ENCODE data around the gene TMEM185A.
"Not testable (repeated sequence)": the region's sequence is repeated elsewhere in the genome, so short reads cannot be mapped to it uniquely, and the experiment has no call there.

The TMEM185A gene

DNA sequence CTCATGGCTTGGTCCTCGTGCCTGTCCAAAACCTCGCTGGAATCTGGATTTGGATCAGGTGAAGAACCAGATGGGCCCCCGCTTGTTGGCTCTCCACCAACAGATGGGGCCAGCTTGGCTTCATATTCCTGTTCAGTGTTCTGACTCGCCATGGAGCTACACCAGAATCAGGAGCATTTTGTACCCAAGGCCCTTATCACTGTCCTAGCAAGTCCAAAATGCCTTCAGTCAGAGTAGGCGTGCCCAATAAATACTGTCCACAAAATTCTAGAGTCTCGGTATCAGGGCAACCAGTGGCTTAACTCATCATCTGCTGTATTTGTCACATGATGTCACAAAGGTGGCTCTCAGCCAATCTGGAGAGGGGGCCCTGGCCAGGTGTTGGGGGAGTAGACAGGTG lies 81.9 kb downstream of the TMEM185A start, which contains the start of gene HSFX3:
Gene HSFX3 (minus strand): TSS at position 224 of the 400 bp plus-strand sequence. CDS start 72 bp downstream, at position 152.
- DNase-seq = not testable (repeated sequence)

DNA sequence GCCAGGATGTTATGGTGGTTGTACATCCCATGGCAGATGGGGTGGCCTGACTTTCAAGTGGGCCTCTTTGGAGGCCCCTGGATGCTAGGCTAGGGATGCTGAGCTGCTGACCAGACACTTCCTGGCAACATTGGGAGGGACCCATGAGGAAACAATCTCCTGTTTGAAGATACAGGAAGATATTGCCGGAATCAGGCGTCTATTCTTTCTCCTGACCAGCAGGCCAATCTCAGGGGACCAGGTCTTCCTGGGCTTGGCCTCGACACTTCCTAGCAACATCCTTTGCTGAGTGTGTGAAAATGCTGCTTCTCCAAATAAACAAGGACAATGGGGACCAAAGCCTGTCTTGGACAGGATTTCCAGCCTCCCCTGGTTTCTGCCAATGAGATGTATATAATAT lies 83.8 kb downstream of the TMEM185A start:
- DNase-seq = not testable (repeated sequence)

GRCh38 chrX:149546962-149547361 lies 84.6 kb downstream of the TMEM185A start:
- DNase-seq = not testable (repeated sequence)
